HG03342 (cell line): ENCODE data around the gene CHMP1B.

Source experiments
- ATAC-seq: cut with Tn5 transposase; IDR thresholded peaks from one replicate; pipeline ENCODE4 v1.9.1; 2021; ENCODE audit warnings: mild to moderate bottlenecking, moderate library complexity; ENCODE audit not compliant: unreplicated experiment

CHMP1B gene

GRCh38 chr18:11899063-11899462 is 47.9 kb downstream of the CHMP1B start:
- no peak for ATAC-seq

GRCh38 chr18:11901826-11902438 is 50.7 kb downstream of the CHMP1B start:
- ATAC-seq: no peak

GRCh38 chr18:11902522-11903292 is 51.5 kb downstream of the CHMP1B start:
- ATAC-seq: no peak
